HCT116 (cell line): Measurements from ENCODE around the gene TARS3. TPM values are rescaled to one million over a fixed set of nuclear protein-coding genes. Genes with fewer than 3 reads are reported as not detected.

ENCODE experiments used
- ATAC-seq: fragments of 200-7000 bp; cut with Tn5 transposase; 2 replicates; pipeline ENCODE4 v1.9.1; 2020; ENCODE audit warnings: mild to moderate bottlenecking, moderate library complexity
- BruUV-seq: library from RNA; stranded (reverse); fragments of 400-500 nt; replicated peaks from 2 replicates; lab custom pipeline; 2021; lab: Mats Ljungman, UMichigan
- CTCF ChIA-PET: fragments of 300-600 bp; sonication (Branson Sonifier 250); formaldehyde crosslinking; loops from one replicate; lab custom pipeline; 2021; ENCODE audit warnings: antibody characterized with exemption; lab: Charles Lee
- POLR2A ChIA-PET: fragments of 300-600, 350-600 bp; sonication (Branson Sonifier 250); formaldehyde crosslinking; loops from one replicate; lab custom pipeline; 2021; ENCODE audit warnings: antibody characterized with exemption; lab: Charles Lee
- RAD21 ChIA-PET, 2 experiments: fragments of 300-600 bp; sonication (Branson Sonifier 250); formaldehyde crosslinking; loops; one replicate each; lab custom pipeline; 2023; ENCODE audit warnings: low total read pairs in 2 of 2; ENCODE audit not compliant: uncharacterized antibody in 2 of 2, unreplicated experiment in 2 of 2, low non-redundant PET in 1 of 2; lab: Charles Lee
- DNase-seq: peaks from one replicate; pipeline ENCODE4 v3.0.0-alpha.2; 2010; ENCODE audit warnings: low read depth, low spot score
- H2AFZ ChIP-seq: fragments of 200-600 bp; shearing (Covaris generic), sonication (generic); 2 replicates; pipeline ENCODE4 v1.6.1; 2017; ENCODE audit warnings: low read depth, mixed run types, mixed read lengths, antibody characterized with exemption, low read length; ENCODE audit not compliant: poor library complexity, severe bottlenecking
- H3K27ac ChIP-seq: 2 replicates; pipeline ENCODE4 v1.5.1; 2012; ENCODE audit warnings: low read depth, low read length
- H3K27me3 ChIP-seq: fragments of 200-600 bp; sonication (generic); 2 replicates; pipeline ENCODE4 v1.6.1; 2016; ENCODE audit warnings: mixed run types, low read length, mixed read lengths; ENCODE audit not compliant: insufficient read depth
- H3K36me3 ChIP-seq, 2 experiments: fragments of 200-500 bp in 1 of 2; fragments of 200-600 bp in 1 of 2; sonication (Bioruptor generic) in 1 of 2; sonication (generic) in 1 of 2; 2 replicates each; pipeline versions ENCODE4 v1.5.1 to v1.6.1; 2014 to 2016; ENCODE audit warnings: low read length in 2 of 2, inconsistent platforms in 1 of 2, mixed read lengths in 1 of 2, mixed run types in 1 of 2; ENCODE audit not compliant: insufficient read depth in 2 of 2, control insufficient read depth in 1 of 2
- H3K4me1 ChIP-seq, 2 experiments: fragments of 200-600 bp in 1 of 2; sonication (generic) in 1 of 2; 2 replicates each; pipeline versions ENCODE4 v1.5.1 to v1.6.1; 2012 to 2017; ENCODE audit warnings: low read length in 2 of 2, inconsistent platforms in 1 of 2, mild to moderate bottlenecking in 1 of 2, mixed read lengths in 1 of 2, mixed run types in 1 of 2, moderate library complexity in 1 of 2; ENCODE audit not compliant: insufficient read depth in 2 of 2, control insufficient read depth in 1 of 2
- H3K4me2 ChIP-seq: fragments of 200-600 bp; sonication (generic); 2 replicates; pipeline ENCODE4 v1.6.1; 2017; ENCODE audit warnings: mixed run types, low read length, mixed read lengths
- H3K4me3 ChIP-seq, 2 experiments: fragments of 200-600 bp in 1 of 2; sonication (generic) in 1 of 2; replicated peaks in 1 of 2; 2 replicates each; pipeline ENCODE4 v1.5.1; 2011 to 2016; ENCODE audit warnings: low read length in 2 of 2, control low read depth in 1 of 2, low read depth in 1 of 2, mild to moderate bottlenecking in 1 of 2, mixed read lengths in 1 of 2, mixed run types in 1 of 2
- H3K79me2 ChIP-seq: fragments of 200-600 bp; sonication (generic); 2 replicates; pipeline ENCODE4 v1.6.1; 2017; ENCODE audit warnings: mild to moderate bottlenecking, mixed run types, low read length, moderate library complexity, mixed read lengths; ENCODE audit not compliant: insufficient read depth
- H3K9ac ChIP-seq: fragments of 200-600 bp; sonication (generic); 2 replicates; pipeline ENCODE4 v1.6.1; 2016; ENCODE audit warnings: low read length, mixed read lengths
- H3K9me2 ChIP-seq: fragments of 200-600 bp; sonication (generic), shearing (Covaris generic); 2 replicates; pipeline ENCODE4 v1.6.1; 2017; ENCODE audit warnings: mixed run types, mild to moderate bottlenecking, moderate library complexity; ENCODE audit not compliant: insufficient read depth
- H3K9me3 ChIP-seq, 2 experiments: fragments of 200-500 bp in 1 of 2; fragments of 200-600 bp in 1 of 2; sonication (Bioruptor generic) in 1 of 2; sonication (generic) in 1 of 2; 2 replicates each; pipeline ENCODE4 v1.6.1; 2014 to 2017; ENCODE audit warnings: low read length in 2 of 2, mixed read lengths in 2 of 2, inconsistent platforms in 1 of 2, low read depth in 1 of 2, mild to moderate bottlenecking in 1 of 2, mixed run types in 1 of 2, moderate library complexity in 1 of 2; ENCODE audit not compliant: control insufficient read depth in 1 of 2, insufficient read depth in 1 of 2
- H4K20me1 ChIP-seq: fragments of 200-600 bp; sonication (generic), shearing (Covaris generic); 2 replicates; pipeline ENCODE4 v1.6.1; 2017; ENCODE audit warnings: mixed run types, mild to moderate bottlenecking, moderate library complexity; ENCODE audit not compliant: insufficient read depth
- CBX3 ChIP-seq: IDR thresholded peaks from 2 replicates; pipeline ENCODE4 v1.6.1; 2012; ENCODE audit warnings: low read depth
- CEBPB ChIP-seq: IDR thresholded peaks from 2 replicates; pipeline ENCODE4 v1.6.1; 2012; ENCODE audit warnings: low read depth
- ELF1 ChIP-seq: IDR thresholded peaks from 2 replicates; pipeline ENCODE4 v1.6.1; 2012; ENCODE audit warnings: low read depth, borderline replicate concordance
- POLR2AphosphoS5 ChIP-seq: IDR thresholded peaks from 2 replicates; pipeline ENCODE4 v1.6.1; 2011; ENCODE audit warnings: mild to moderate bottlenecking, low read depth, low read length, moderate library complexity
- ZBTB33 ChIP-seq: IDR thresholded peaks from 2 replicates; pipeline ENCODE4 v1.6.1; 2011; ENCODE audit warnings: mild to moderate bottlenecking, low read length, moderate library complexity; ENCODE audit not compliant: insufficient replicate concordance; ENCODE audit errors: extremely low read depth
- intact Hi-C: fragments of 100-400 bp; cut with micrococcal nuclease; formaldehyde crosslinking; loops from 2 replicates; pipeline ENCODE4 v1.10.0; 2022
- total RNA-seq: library from RNA; stranded (reverse); gene quantifications from one replicate; pipeline ENCODE4 v1.2.1, GENCODE V29; 2021; ENCODE audit not compliant: unreplicated experiment

TARS3 gene
- total RNA-seq, 1 experiment from 2014 or later = 11.1 TPM

GRCh38 chr15:101652786-101653430, 71.4 kb downstream of the TARS3 start:
- Histone ChIP-seq H3K79me2 (peaks cover 42% of the 10 kb centered on the region), H3K4me3 (peak overlapping the region; percentile 88 to 92)
- DNase-seq = no peak
- TF ChIP-seq CEBPB = no peak
- no peak for TF ChIP-seq POLR2AphosphoS5
- TF ChIP-seq CBX3 = no peak
- no peak for TF ChIP-seq ZBTB33
- no peak for TF ChIP-seq ELF1
- TF ChIP-seq, all 23 proteins: peak for 0
- Histone ChIP-seq H3K36me3 (peaks cover 7 to 19% of the 10 kb centered on the region in 2 experiments; a peak in 2 of 4 replicates), H2AFZ (no peak overlapping the region), H3K9me3 (no peaks in the 10 kb centered on the region), H3K27me3 (no peaks in the 10 kb centered on the region), H3K9me2 (no peaks in the 10 kb centered on the region), H3K27ac (peak overlapping the region; percentile 94), H3K4me2 (peak overlapping the region; percentile 86), H4K20me1 (no peaks in the 10 kb centered on the region), H3K9ac (peak overlapping the region; percentile 86), H3K4me1 (peaks cover 6 to 18% of the 10 kb centered on the region in 2 experiments; a peak in 2 of 4 replicates)
- RAD21 ChIA-PET = no interaction called here
- intact Hi-C loops = no loop called here
- POLR2A ChIA-PET = no interaction called here
- BruUV-seq = TSS peak; percentile 96
- no peak for ATAC-seq
- CTCF ChIA-PET = no interaction called here
